GM18517 (cell line): ENCODE data around the gene CSF2RB.

Source experiments
- ATAC-seq: cut with Tn5 transposase; IDR thresholded peaks from one replicate; pipeline ENCODE4 v1.9.1; 2021; ENCODE audit warnings: mild to moderate bottlenecking, moderate library complexity; ENCODE audit not compliant: unreplicated experiment

CSF2RB gene

GRCh38 chr22:36918586-36919284, 5.3 kb downstream of the CSF2RB start:
- no peak for ATAC-seq

GRCh38 chr22:36921309-36922104, 8.1 kb downstream of the CSF2RB start:
- no peak for ATAC-seq

GRCh38 chr22:36922105-36922608, 8.7 kb downstream of the CSF2RB start:
- no peak for ATAC-seq

GRCh38 chr22:36922711-36923110, 9.3 kb downstream of the CSF2RB start:
- no peak for ATAC-seq

GRCh38 chr22:36923131-36923788, 9.8 kb downstream of the CSF2RB start:
- no peak for ATAC-seq

GRCh38 chr22:36924151-36924698, 10.8 kb downstream of the CSF2RB start:
- ATAC-seq = no peak

GRCh38 chr22:36925388-36926290, 12.2 kb downstream of the CSF2RB start:
- ATAC-seq = no peak

GRCh38 chr22:36926309-36926708, 12.9 kb downstream of the CSF2RB start:
- ATAC-seq = no peak

GRCh38 chr22:36926721-36927435, 13.4 kb downstream of the CSF2RB start:
- ATAC-seq = no peak

- ATAC-seq = no peak
Measured at GRCh38 chr22:36927671-36928070, 14.2 kb downstream of the CSF2RB start.

GRCh38 chr22:36928196-36928595, 14.8 kb downstream of the CSF2RB start:
- ATAC-seq = no peak

- no peak for ATAC-seq
Measured at GRCh38 chr22:36928786-36929535, 15.5 kb downstream of the CSF2RB start.

- no peak for ATAC-seq
Measured at GRCh38 chr22:36929621-36930020, 16.2 kb downstream of the CSF2RB start.

- no peak for ATAC-seq
Measured at GRCh38 chr22:36930041-36930935, 16.9 kb downstream of the CSF2RB start.

GRCh38 chr22:36931446-36931845, 18.0 kb downstream of the CSF2RB start:
- ATAC-seq = no peak

GRCh38 chr22:36933629-36934417, 20.4 kb downstream of the CSF2RB start:
- no peak for ATAC-seq
